WTC11 (cell line): Measurements from ENCODE around the gene NXN.

ENCODE experiments used
- CTCF ChIP-seq: fragments of 200-600 bp; IDR thresholded peaks from 2 replicates; pipeline ENCODE4 v1.8.0; 2022; ENCODE audit warnings: antibody characterized with exemption
- NR3C1 ChIP-seq: sonication (generic); formaldehyde crosslinking; conservative IDR thresholded peaks from 2 replicates; pipeline ENCODE4 v1.8.1; 2023; ENCODE audit warnings: low read depth, mild to moderate bottlenecking, missing genetic modification reagents
- USF1 ChIP-seq: sonication (generic); formaldehyde crosslinking; IDR thresholded peaks from 2 replicates; pipeline ENCODE4 v1.8.0; 2022; ENCODE audit warnings: mild to moderate bottlenecking, missing genetic modification reagents
- ZMAT4 ChIP-seq: fragments of 250-450 bp; sonication (Bioruptor Pico); IDR thresholded peaks from 2 replicates; pipeline ENCODE4 v1.9.0; 2021; ENCODE audit warnings: mild to moderate bottlenecking

GRCh38 chr17:1004769-1005295 lies 25.3 kb upstream of the NXN start:
- TF ChIP-seq CTCF: no peak
- TF ChIP-seq USF1 (CRISPR knock-in tag): no peak
- no peak for TF ChIP-seq NR3C1 (CRISPR knock-in tag)
- no peak for TF ChIP-seq ZMAT4 (CRISPR knock-in tag)
